ENCODE results near the gene OR9A4. TPM values are rescaled to one million over a fixed set of nuclear protein-coding genes. Genes with fewer than 3 reads are reported as not detected.

The OR9A4 gene
- total RNA-seq, 2 donors from 2014 or later: not detected

DNA sequence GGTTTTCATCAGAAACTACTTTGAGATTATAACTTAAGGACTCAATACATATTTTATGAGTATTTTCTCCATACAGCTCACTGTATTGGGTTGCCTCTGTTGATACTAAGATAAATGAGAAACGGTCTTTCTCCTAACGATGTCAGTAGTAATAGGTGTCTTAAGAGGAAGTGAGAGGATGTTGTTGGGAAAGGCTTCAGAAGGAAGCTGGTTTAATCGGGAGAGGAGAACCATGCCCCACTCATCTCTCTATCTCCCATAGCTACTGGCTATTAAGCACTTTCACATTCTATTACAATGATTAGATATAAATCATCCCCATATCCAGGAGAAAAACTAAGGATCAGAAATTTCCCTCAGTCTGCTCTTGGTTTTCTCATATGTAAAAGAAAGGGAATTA lies 28.6 kb downstream of the OR9A4 start:
- Histone ChIP-seq H3K9ac (ENCODE audit: low read depth in 2 of 2, low read length in 2 of 2) (no peak overlapping the region), H3K4me3 (no peak overlapping the region), H3K27me3 (no peaks in the 10 kb centered on the region), H3K27ac (no peak overlapping the region), H3K4me1 (no peaks in the 10 kb centered on the region), H3K36me3 (no peaks in the 10 kb centered on the region), H3K9me3 (no peaks in the 10 kb centered on the region)
- intact Hi-C loops (cut with DNase I): no loop called here
- DNase-seq: no peak
- TF ChIP-seq, protein P1, sequence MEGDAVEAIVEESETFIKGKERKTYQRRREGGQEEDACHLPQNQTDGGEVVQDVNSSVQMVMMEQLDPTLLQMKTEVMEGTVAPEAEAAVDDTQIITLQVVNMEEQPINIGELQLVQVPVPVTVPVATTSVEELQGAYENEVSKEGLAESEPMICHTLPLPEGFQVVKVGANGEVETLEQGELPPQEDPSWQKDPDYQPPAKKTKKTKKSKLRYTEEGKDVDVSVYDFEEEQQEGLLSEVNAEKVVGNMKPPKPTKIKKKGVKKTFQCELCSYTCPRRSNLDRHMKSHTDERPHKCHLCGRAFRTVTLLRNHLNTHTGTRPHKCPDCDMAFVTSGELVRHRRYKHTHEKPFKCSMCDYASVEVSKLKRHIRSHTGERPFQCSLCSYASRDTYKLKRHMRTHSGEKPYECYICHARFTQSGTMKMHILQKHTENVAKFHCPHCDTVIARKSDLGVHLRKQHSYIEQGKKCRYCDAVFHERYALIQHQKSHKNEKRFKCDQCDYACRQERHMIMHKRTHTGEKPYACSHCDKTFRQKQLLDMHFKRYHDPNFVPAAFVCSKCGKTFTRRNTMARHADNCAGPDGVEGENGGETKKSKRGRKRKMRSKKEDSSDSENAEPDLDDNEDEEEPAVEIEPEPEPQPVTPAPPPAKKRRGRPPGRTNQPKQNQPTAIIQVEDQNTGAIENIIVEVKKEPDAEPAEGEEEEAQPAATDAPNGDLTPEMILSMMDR (IDR thresholded peaks at IDR 0.05): no peak

DNA sequence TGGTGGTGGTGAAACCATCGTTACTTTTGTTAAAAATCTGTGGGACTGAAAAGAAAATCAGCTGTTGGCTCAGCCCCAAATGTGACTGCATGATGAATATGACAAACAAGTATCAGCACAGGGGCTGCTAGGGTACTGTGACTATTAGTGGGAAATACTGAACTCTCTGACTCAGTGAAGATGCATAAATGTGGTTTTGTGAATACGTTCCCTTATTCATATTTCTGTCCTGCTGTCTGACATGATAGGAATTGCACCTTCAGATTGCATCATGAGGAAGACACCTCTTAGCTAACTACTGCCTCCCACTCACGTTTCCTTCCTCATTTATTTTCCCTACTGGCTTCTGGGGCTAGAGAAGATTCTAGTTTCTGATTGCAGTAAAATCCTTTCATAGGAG lies 29.2 kb downstream of the OR9A4 start:
- no peak overlapping the region for H3K27ac ChIP-seq
- intact Hi-C loops (cut with DNase I): no loop called here

DNA sequence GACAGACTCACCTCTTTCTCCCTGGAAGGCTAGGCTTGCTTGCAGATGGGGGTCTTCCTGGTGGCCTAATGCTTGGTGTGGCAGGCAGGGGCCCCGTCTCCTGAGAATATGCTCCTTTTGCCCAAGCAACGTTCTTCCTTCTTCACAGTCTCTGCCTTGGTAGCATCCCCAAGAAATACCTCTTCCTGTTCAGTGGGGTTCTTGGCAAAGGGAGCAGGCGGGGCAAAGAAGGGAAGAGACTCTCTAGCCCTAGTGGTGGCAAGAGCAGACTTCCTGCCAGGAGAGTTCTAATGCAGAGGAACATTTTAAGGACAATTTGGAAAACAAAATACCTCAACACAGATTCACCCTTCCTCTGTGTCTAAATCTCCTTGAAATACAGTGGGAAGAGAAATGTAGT lies 30.6 kb downstream of the OR9A4 start, which contains the start of gene CLEC5A:
Gene CLEC5A, minus strand, starts transcription at position 179 of the 400 bp plus-strand sequence. CDS start 682 bp downstream, outside the sequence.
- H3K4me1 ChIP-seq: no peaks in the 10 kb centered on the region
- H3K27ac ChIP-seq: no peak within 1 kb of the TSS
- DNase-seq: no peak
- H3K36me3 ChIP-seq: no peaks in the 10 kb centered on the region
- no peaks in the 10 kb centered on the region for H3K27me3 ChIP-seq
- no peaks in the 10 kb centered on the region for H3K9me3 ChIP-seq
- no peak within 1 kb of the TSS for H3K9ac ChIP-seq (ENCODE audit: low read depth in 2 of 2, low read length in 2 of 2)
- intact Hi-C loops (cut with DNase I): no loop called here
- TF ChIP-seq, protein P1 (IDR thresholded peaks at IDR 0.05): no peak
- no peak within 1 kb of the TSS for H3K4me3 ChIP-seq

More for the DNA sequence above, 29.2 kb downstream of the OR9A4 start:
- H3K4me3 ChIP-seq: no peak overlapping the region
- no peaks in the 10 kb centered on the region for H3K36me3 ChIP-seq
- no peaks in the 10 kb centered on the region for H3K4me1 ChIP-seq
- TF ChIP-seq, protein P1 (IDR thresholded peaks at IDR 0.05): no peak
- no peaks in the 10 kb centered on the region for H3K27me3 ChIP-seq
- no peak for DNase-seq
- no peak overlapping the region for H3K9ac ChIP-seq (ENCODE audit: low read depth in 2 of 2, low read length in 2 of 2)
- H3K9me3 ChIP-seq: no peaks in the 10 kb centered on the region

DNA sequence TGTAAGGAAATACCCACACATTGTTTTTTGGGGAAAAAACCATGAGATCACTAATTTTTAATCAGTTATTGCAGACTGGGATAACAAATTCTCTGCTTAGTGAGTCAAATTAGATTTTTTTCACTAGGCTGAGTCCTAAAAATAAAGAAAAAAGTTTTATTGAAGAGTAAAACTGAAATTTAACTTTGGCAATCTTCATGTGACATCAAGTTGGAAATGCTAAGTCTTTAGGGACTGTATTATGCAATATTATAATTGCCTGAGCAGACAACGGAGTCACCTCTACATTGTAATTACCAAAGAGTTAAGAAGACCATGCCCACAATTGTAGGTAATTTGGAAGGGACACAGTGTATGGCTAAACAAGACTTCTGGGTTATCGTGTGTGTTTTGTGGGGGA lies 32.8 kb downstream of the OR9A4 start:
- intact Hi-C loops (cut with DNase I): no loop called here
- H3K27ac ChIP-seq: no peak overlapping the region
- no peaks in the 10 kb centered on the region for H3K27me3 ChIP-seq
- no peaks in the 10 kb centered on the region for H3K9me3 ChIP-seq
- H3K4me3 ChIP-seq: no peak overlapping the region
- no peak overlapping the region for H3K9ac ChIP-seq (ENCODE audit: low read depth in 2 of 2, low read length in 2 of 2)
- no peaks in the 10 kb centered on the region for H3K36me3 ChIP-seq
- TF ChIP-seq, protein P1 (IDR thresholded peaks at IDR 0.05): no peak
- DNase-seq: no peak
- H3K4me1 ChIP-seq: no peaks in the 10 kb centered on the region

DNA sequence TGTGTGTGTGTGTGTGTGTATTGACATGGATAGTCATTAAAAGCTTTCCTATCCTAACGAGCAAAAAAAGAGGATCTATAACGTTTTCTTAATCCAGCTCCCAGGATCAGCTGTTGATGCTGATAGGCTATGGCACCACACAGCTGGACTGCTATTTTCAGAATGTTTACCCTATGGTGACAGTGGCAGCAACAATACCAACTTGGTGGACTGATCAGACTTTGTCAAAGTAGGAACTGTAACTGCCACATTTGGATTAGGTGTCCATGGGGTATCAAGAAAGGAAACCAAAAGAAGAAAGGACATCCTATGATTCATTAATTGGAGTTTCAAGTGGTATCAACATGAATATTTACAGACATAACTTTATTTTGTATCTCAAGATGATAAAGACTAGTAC lies 33.3 kb downstream of the OR9A4 start:
- TF ChIP-seq, protein P1 (IDR thresholded peaks at IDR 0.05): no peak
- Histone ChIP-seq H3K36me3 (no peaks in the 10 kb centered on the region), H3K4me1 (no peaks in the 10 kb centered on the region), H3K4me3 (no peak overlapping the region), H3K9me3 (no peaks in the 10 kb centered on the region), H3K27ac (no peak overlapping the region), H3K27me3 (no peaks in the 10 kb centered on the region), H3K9ac (ENCODE audit: low read depth in 2 of 2, low read length in 2 of 2) (no peak overlapping the region)
- DNase-seq: no peak
- intact Hi-C loops (cut with DNase I): no loop called here

Measured in colonic mucosa (tissue), 4 donors.